ENCODE measurements around the gene PRELID2.

GRCh38 chr5:145772466-145772865 is 62.7 kb downstream of the PRELID2 start:
- TF ChIP-seq GATA2 (IDR thresholded peaks at IDR 0.05; ENCODE audit: low read depth, low read length): no peak
- TF ChIP-seq GATA3 (IDR thresholded peaks at IDR 0.05; ENCODE audit: low read depth, low read length): no peak
